ENCODE results near the gene POLE3. TPM values are rescaled to one million over a fixed set of nuclear protein-coding genes. Genes with fewer than 3 reads are reported as not detected.

POLE3 gene
- total and polyA plus RNA-seq, 9 of the 15 experiments (the other 6 are each of a cell fraction or from before 2014, with no cell fraction given) = 52.6 to 179 (median 110) TPM

DNA sequence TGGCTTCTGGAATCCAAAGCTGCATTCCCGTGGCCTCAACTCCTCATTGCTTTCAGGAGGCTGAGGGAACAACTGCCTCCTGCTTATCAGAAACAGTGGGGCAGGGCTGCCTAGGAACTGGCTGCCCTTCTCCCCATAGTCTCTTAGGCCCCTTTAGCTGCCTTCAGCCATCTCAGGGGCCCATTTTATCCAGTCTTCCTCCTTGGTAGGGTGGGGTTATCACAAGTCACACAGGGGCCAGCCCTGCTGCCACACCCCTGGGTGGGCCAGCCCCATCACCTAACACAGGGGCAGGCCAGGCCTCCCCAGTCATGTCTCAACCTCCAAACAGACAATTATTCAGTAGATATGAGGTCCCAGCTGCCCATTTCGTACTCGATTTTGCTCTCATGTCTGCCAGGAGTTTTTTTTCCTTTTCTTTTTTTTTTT is 13.3 kb downstream of the POLE3 start:
- ChIA-PET CTCF (ENCODE audit: low intra/inter-chr PET ratio) (interaction anchor here (0.7 kb wide), 1 partner anchor 77 kb away, joined by 3 read pairs; no protein-coding TSS in a partner anchor), POLR2A (interaction anchor here (0.8 to 2.0 kb wide), 2 partner anchors 11 to 267 kb away, joined by 3 to 4 read pairs; no protein-coding TSS in a partner anchor)
- BruUV-seq (replicated peaks) = no TSS peak
- Histone ChIP-seq H3K9ac (ENCODE audit: insufficient read depth in 1 of 2, low read depth in 2 of 2, low read length in 2 of 2) (peak overlapping the region; percentile 10 to 87; a peak in 2 of 4 replicates), H3K4me3 (no peak overlapping the region), H3K4me1 (replicated peaks in 1 of 2; ENCODE audit: control insufficient read depth in 2 of 2, insufficient read depth in 2 of 2, low read length in 2 of 2) (peaks cover 22 to 45% of the 10 kb centered on the region in 2 experiments; a peak in 4 of 5 replicates), H3K27me3 (ENCODE audit: control insufficient read depth in 2 of 2, insufficient read depth in 2 of 2, low read length in 2 of 2) (no peaks in the 10 kb centered on the region), H4K20me1 (replicated peaks; ENCODE audit: control insufficient read depth, insufficient read depth, low read length) (0 out of 2 replicates have a peak, but pooled peaks cover 3% of the 10 kb centered on the region), H3K27ac (ENCODE audit: extremely low read depth, low read depth, low read length) (peak overlapping the region; percentile 20; the same call in 2 of the 3 replicates), H3K9me1 (ENCODE audit: control insufficient read depth, insufficient read depth, low read length) (no peaks in the 10 kb centered on the region), H3K4me2 (ENCODE audit: insufficient read depth, low read length) (peak overlapping the region; percentile 64), H2AFZ (ENCODE audit: low read depth, low read length) (peak overlapping the region; percentile 26; the same call in 1 of the 2 replicates), H3K36me3 (ENCODE audit: control insufficient read depth, insufficient read depth, low read length) (no peaks in the 10 kb centered on the region; the same call in 2 of the 3 replicates), H3K9me3 (replicated peaks; ENCODE audit: control insufficient read depth, insufficient read depth, low read depth, low read length) (no peaks in the 10 kb centered on the region), H3K79me2 (ENCODE audit: control insufficient read depth, insufficient read depth, low read length) (no peaks in the 10 kb centered on the region)
- in situ Hi-C loops (cut with MboI) (no loop called here), intact Hi-C loops (cut with micrococcal nuclease) (no loop called here)
- DNase-seq (ENCODE audit: extremely low read depth in 1 of 4, low spot score in 3 of 4) (peak; percentile 56 to 85 (median 68)), ATAC-seq (peak; percentile 7), FAIRE-seq (no peak)
- 10% methylated on average over 3 of the region's 3 CpGs for WGBS (ENCODE audit: insufficient coverage, low coverage, missing lambda C conversion rate)
- no peak for TF ChIP-seq ZNF766 (CRISPR knock-in tag; conservative IDR thresholded peaks at IDR 0.05)
- peak; percentile 57; the same call in 1 of the 2 replicates for TF ChIP-seq NCOR1 (IDR thresholded peaks at IDR 0.05)
- no peak for TF ChIP-seq GTF3C2 (IDR thresholded peaks at IDR 0.05; ENCODE audit: borderline replicate concordance, extremely low read depth, insufficient read length)
- TF ChIP-seq TBP (optimal IDR thresholded peaks at IDR 0.05; ENCODE audit: low read depth, low read length) = peak; percentile 19
- TF ChIP-seq HDAC8 (tag; IDR thresholded peaks at IDR 0.05) = no peak
- peak; percentile 76 for TF ChIP-seq CBFA2T3 (IDR thresholded peaks at IDR 0.05)
- TF ChIP-seq POLR2G (IDR thresholded peaks at IDR 0.05; ENCODE audit: low read depth, low read length) = no peak
- TF ChIP-seq FOXM1 (IDR thresholded peaks at IDR 0.05; ENCODE audit: low read depth) = no peak
- TF ChIP-seq FOXM1 (CRISPR knock-in tag; IDR thresholded peaks at IDR 0.05; ENCODE audit: low read depth) = no peak
- TF ChIP-seq NFATC3 (IDR thresholded peaks at IDR 0.05) = no peak
- TF ChIP-seq SMARCA5 (IDR thresholded peaks at IDR 0.05) = no peak
- TF ChIP-seq TAL1 (IDR thresholded peaks at IDR 0.05) = peak; percentile 16; the same call in 1 of the 2 replicates
- no peak for TF ChIP-seq POLR2A (conservative IDR thresholded peaks at IDR 0.05)
- peak; percentile 91 for TF ChIP-seq PRDM10 (IDR thresholded peaks at IDR 0.05; ENCODE audit: partially characterized antibody)
- peak; percentile 14; the same call in 1 of the 2 replicates for TF ChIP-seq ARID1B (IDR thresholded peaks at IDR 0.05)
- no peak for TF ChIP-seq MEF2D (tag; conservative IDR thresholded peaks at IDR 0.05; ENCODE audit: low read depth)
- peak; percentile 20; the same call in 1 of the 2 replicates for TF ChIP-seq TCF3 (CRISPR knock-in tag; IDR thresholded peaks at IDR 0.05)
- TF ChIP-seq ZNF311 (CRISPR knock-in tag; IDR thresholded peaks at IDR 0.05) = no peak
- peak; percentile 54; the same call in 1 of the 2 replicates for TF ChIP-seq ZBTB7A (IDR thresholded peaks at IDR 0.05; ENCODE audit: borderline replicate concordance, control insufficient read depth, low read depth, low read length)
